PFSK-1 (cell line): ENCODE results near the gene DDX54.

Source experiments
- POLR2AphosphoS5 ChIP-seq: IDR thresholded peaks from 2 replicates; pipeline ENCODE4 v1.6.1; 2012; ENCODE audit warnings: low read depth, mild to moderate bottlenecking, control low read depth, low read length, moderate library complexity
- SIN3A ChIP-seq: IDR thresholded peaks from 2 replicates; pipeline ENCODE4 v1.6.1; 2012; ENCODE audit warnings: mild to moderate bottlenecking, low read length, moderate library complexity, borderline replicate concordance; ENCODE audit not compliant: insufficient read depth
- TF ChIP-seq, protein P1 (sequence below), 2 experiments: IDR thresholded peaks; 2 replicates each; pipeline versions ENCODE4 v1.6.1 to v1.8.0; 2011 to 2012; ENCODE audit warnings: low read depth in 2 of 2, low read length in 2 of 2, control low read depth in 1 of 2, inconsistent platforms in 1 of 2, mild to moderate bottlenecking in 1 of 2, moderate library complexity in 1 of 2; ENCODE audit not compliant: insufficient read depth in 1 of 2

DNA sequence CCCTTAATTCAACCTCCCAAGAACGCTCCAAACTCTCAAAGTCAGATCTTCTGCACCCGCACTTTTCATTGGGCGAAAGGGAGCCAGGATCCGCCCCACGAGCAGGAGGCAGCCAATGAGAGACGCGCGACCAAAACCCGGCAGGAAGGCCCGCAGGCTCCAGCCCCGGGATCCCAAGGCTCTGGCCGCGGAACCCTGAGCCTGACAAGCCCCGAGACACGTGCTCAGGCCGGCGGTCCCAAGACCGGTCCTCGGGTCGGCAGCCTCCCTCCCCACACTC, 438 bp downstream of the DDX54 start:
- TF ChIP-seq, protein P1, sequence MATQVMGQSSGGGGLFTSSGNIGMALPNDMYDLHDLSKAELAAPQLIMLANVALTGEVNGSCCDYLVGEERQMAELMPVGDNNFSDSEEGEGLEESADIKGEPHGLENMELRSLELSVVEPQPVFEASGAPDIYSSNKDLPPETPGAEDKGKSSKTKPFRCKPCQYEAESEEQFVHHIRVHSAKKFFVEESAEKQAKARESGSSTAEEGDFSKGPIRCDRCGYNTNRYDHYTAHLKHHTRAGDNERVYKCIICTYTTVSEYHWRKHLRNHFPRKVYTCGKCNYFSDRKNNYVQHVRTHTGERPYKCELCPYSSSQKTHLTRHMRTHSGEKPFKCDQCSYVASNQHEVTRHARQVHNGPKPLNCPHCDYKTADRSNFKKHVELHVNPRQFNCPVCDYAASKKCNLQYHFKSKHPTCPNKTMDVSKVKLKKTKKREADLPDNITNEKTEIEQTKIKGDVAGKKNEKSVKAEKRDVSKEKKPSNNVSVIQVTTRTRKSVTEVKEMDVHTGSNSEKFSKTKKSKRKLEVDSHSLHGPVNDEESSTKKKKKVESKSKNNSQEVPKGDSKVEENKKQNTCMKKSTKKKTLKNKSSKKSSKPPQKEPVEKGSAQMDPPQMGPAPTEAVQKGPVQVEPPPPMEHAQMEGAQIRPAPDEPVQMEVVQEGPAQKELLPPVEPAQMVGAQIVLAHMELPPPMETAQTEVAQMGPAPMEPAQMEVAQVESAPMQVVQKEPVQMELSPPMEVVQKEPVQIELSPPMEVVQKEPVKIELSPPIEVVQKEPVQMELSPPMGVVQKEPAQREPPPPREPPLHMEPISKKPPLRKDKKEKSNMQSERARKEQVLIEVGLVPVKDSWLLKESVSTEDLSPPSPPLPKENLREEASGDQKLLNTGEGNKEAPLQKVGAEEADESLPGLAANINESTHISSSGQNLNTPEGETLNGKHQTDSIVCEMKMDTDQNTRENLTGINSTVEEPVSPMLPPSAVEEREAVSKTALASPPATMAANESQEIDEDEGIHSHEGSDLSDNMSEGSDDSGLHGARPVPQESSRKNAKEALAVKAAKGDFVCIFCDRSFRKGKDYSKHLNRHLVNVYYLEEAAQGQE (IDR thresholded peaks at IDR 0.05; ENCODE audit: insufficient read depth in 1 of 2, low read depth in 2 of 2, low read length in 2 of 2) = no peak
- peak; percentile 74; the same call in 1 of the 2 replicates for TF ChIP-seq POLR2AphosphoS5
- TF ChIP-seq SIN3A = no peak
